GM18909 (cell line): Measurements from ENCODE around the gene PPIB.
"Not testable (repeated sequence)": the region's sequence is repeated elsewhere in the genome, so short reads cannot be mapped to it uniquely, and the experiment has no call there.

ENCODE experiments used
- ATAC-seq: cut with Tn5 transposase; IDR thresholded peaks from one replicate; pipeline ENCODE4 v1.9.1; 2021; ENCODE audit warnings: mild to moderate bottlenecking; ENCODE audit not compliant: unreplicated experiment, poor library complexity

The PPIB gene

GRCh38 chr15:64143276-64143675 is 19.5 kb downstream of the PPIB start:
- no peak for ATAC-seq

- no peak for ATAC-seq
Measured at GRCh38 chr15:64141798-64142512, 20.9 kb downstream of the PPIB start.

GRCh38 chr15:64138331-64138941 is 24.4 kb downstream of the PPIB start:
- no peak for ATAC-seq

GRCh38 chr15:64137226-64137833 is 25.5 kb downstream of the PPIB start:
- ATAC-seq, result no peak

- ATAC-seq, result no peak
Measured at GRCh38 chr15:64136347-64136746, 26.5 kb downstream of the PPIB start.

- ATAC-seq, result no peak
Measured at GRCh38 chr15:64134345-64134829, 28.4 kb downstream of the PPIB start.

GRCh38 chr15:64133623-64134344 is 29.0 kb downstream of the PPIB start:
- ATAC-seq, result no peak

- ATAC-seq, result no peak
Measured at GRCh38 chr15:64132217-64132616, 30.6 kb downstream of the PPIB start.

GRCh38 chr15:64131547-64131946 is 31.3 kb downstream of the PPIB start:
- ATAC-seq, result no peak

GRCh38 chr15:64130159-64130558 is 32.7 kb downstream of the PPIB start:
- ATAC-seq, result no peak

GRCh38 chr15:64127521-64128270 is 35.1 kb downstream of the PPIB start:
- ATAC-seq, result no peak

GRCh38 chr15:64125978-64126377 is 36.8 kb downstream of the PPIB start:
- no peak for ATAC-seq

- ATAC-seq, result no peak
Measured at GRCh38 chr15:64122936-64123351, 39.9 kb downstream of the PPIB start.

GRCh38 chr15:64122444-64122843 is 40.4 kb downstream of the PPIB start:
- ATAC-seq, result no peak

- ATAC-seq, result no peak
Measured at GRCh38 chr15:64121614-64122013, 41.2 kb downstream of the PPIB start.

- not testable (repeated sequence) for ATAC-seq
Measured at GRCh38 chr15:64120322-64120721, 42.5 kb downstream of the PPIB start.

GRCh38 chr15:64117759-64118487 is 44.9 kb downstream of the PPIB start:
- ATAC-seq, result no peak

GRCh38 chr15:64112904-64113303 is 49.9 kb downstream of the PPIB start:
- no peak for ATAC-seq

GRCh38 chr15:64112073-64112772 is 50.6 kb downstream of the PPIB start:
- no peak for ATAC-seq
